ENCODE data around the gene ANKRD53. TPM values are rescaled to one million over a fixed set of nuclear protein-coding genes. Genes with fewer than 3 reads are reported as not detected.

The ANKRD53 gene
- polyA plus RNA-seq, 1 of the 3 experiments (the other 2 are of a cell fraction) = 0.58 TPM

DNA sequence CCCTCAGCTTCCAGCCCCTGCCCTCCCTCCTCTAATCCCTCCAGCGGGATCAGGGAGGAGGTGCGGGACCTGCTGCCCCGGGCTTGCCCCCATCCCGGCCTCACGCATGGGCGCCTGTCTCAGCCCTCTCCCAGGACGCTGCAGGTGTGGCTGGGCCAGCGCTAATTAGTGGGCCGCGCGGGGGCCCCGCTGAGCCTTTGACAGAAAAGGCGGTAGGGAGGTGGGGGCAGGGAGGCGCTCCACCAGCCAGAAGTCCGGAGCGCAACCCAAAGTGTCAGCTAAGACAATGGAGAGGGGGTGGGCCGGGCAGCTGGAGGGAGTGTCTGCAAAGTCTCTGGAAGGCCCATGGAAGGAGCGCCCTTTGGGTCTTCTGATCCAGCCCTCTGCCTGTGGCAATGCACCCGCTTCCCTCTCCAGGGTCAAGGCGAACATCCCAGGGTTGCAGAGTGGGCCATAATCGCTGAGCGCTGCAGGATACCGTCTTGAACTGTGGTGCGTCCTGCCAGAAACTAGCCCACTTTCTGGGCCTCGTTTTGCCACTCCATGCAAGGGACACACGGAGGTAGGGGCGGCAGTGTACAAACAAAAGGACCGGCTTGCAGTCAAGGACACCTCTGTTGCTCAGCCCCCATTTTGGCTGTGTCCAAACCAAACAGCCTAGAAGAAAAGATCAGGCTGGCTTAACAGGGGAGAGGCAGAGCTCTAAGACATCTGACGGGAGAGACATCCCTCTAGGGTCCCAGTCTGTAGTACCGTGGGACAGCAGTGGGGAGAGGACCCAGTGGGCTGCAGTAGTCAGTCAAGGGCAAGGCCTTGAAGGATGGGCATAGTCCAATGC, 39.2 kb upstream of the ANKRD53 start:
- H3K9me2 ChIP-seq = no peaks in the 10 kb centered on the region
- 95% methylated on average over 25 of the region's 30 CpGs for WGBS (ENCODE audit: low lambda C conversion rate)
- no peaks in the 10 kb centered on the region for H3K36me3 ChIP-seq (replicated peaks in 1 of 2; ENCODE audit: control insufficient read depth in 1 of 2, insufficient read depth in 2 of 2, low read length in 1 of 2)
- H3K4me3 ChIP-seq (ENCODE audit: low read depth in 2 of 2, low read length in 1 of 2) = no peak overlapping the region
- peaks cover 0 to 22% of the 10 kb centered on the region in 2 experiments; a peak in 1 of 4 replicates for H3K4me1 ChIP-seq (ENCODE audit: control insufficient read depth in 1 of 2, insufficient read depth in 2 of 2, low read depth in 1 of 2, low read length in 1 of 2)
- H3K27ac ChIP-seq (ENCODE audit: low read depth in 2 of 2, low read length in 1 of 2) = no peak overlapping the region
- ChIA-PET POLR2A (no interaction called here), CTCF (interaction anchor here (0.9 to 7.5 kb wide), 6 partner anchors 8 to 76 kb away, joined by 3 to 79 read pairs (median 13); no protein-coding TSS in a partner anchor)
- no peak overlapping the region for H3K4me2 ChIP-seq
- no peak for DNase-seq
- no peaks in the 10 kb centered on the region for H3K9me3 ChIP-seq
- H3K9ac ChIP-seq = no peak overlapping the region
- no peaks in the 10 kb centered on the region for H3K79me2 ChIP-seq (ENCODE audit: insufficient read depth)
- H3F3A ChIP-seq (replicated peaks; ENCODE audit: insufficient read depth) = no peaks in the 10 kb centered on the region
- no peaks in the 10 kb centered on the region for H4K20me1 ChIP-seq (ENCODE audit: insufficient read depth)
- no peak for TF ChIP-seq SMC3 (IDR thresholded peaks at IDR 0.05; ENCODE audit: low read depth, low read length)
- H3K27me3 ChIP-seq (ENCODE audit: insufficient read depth) = no peaks in the 10 kb centered on the region
- no peak overlapping the region for H2AFZ ChIP-seq (ENCODE audit: low read depth)

DNA sequence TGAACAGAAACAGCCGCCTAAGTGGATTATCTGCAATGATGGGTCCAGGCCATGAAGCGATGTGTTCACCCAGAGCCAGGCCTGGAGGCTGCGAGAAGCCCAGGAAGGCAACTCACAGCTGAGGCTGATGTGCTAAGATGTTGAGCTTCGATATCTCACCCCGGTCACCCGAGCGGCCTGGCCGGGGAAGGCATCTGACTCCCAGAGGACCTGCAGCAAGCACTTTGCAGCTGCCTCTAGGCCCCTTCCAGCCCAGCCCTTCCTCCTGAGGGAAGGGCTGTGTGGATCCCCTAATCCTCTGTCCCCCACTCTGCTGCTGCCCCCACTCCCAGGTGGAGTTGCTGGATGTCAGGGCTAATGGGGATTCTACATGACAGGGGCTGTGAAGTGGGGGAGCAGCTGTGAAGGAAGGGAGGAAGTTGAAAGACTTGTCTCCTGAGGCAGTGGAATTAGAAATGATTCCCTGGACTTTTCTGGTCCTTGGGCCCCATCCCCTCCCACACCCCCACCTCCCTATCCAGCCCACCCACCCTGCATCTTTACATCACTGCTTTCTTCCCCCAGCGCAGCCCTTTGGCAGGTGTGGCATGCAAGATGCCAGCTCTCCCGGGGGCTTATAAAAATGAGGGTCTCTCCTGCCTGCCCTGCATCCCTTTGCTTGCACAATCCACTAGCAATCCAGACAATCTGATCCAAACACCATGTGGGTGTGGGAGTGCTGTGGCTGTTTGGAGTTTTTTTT, 38.4 kb upstream of the ANKRD53 start:
- Histone ChIP-seq H3K27me3 (ENCODE audit: insufficient read depth) (no peaks in the 10 kb centered on the region), H4K20me1 (ENCODE audit: insufficient read depth) (no peaks in the 10 kb centered on the region), H3K36me3 (replicated peaks in 1 of 2; ENCODE audit: control insufficient read depth in 1 of 2, insufficient read depth in 2 of 2, low read length in 1 of 2) (no peaks in the 10 kb centered on the region), H2AFZ (ENCODE audit: low read depth) (no peak overlapping the region), H3K4me2 (no peak overlapping the region), H3F3A (replicated peaks; ENCODE audit: insufficient read depth) (peaks cover under 1% of the 10 kb centered on the region), H3K9ac (no peak overlapping the region), H3K9me2 (no peaks in the 10 kb centered on the region), H3K4me1 (ENCODE audit: control insufficient read depth in 1 of 2, insufficient read depth in 2 of 2, low read depth in 1 of 2, low read length in 1 of 2) (peaks cover 0 to 22% of the 10 kb centered on the region in 2 experiments; a peak in 1 of 4 replicates), H3K9me3 (no peaks in the 10 kb centered on the region), H3K4me3 (ENCODE audit: low read depth in 2 of 2, low read length in 1 of 2) (no peak overlapping the region), H3K27ac (ENCODE audit: low read depth in 2 of 2, low read length in 1 of 2) (no peak overlapping the region), H3K79me2 (ENCODE audit: insufficient read depth) (no peaks in the 10 kb centered on the region)
- TF ChIP-seq RXRA (IDR thresholded peaks at IDR 0.05; ENCODE audit: borderline replicate concordance, low read depth) (no peak), RCOR1 (IDR thresholded peaks at IDR 0.05; ENCODE audit: low read length) (no peak), FOXJ3 (CRISPR knock-in tag; IDR thresholded peaks at IDR 0.05) (no peak), JUND (IDR thresholded peaks at IDR 0.05) (no peak), SIN3A (IDR thresholded peaks at IDR 0.05; ENCODE audit: borderline replicate concordance, low read depth, low read length) (no peak), YY1 (IDR thresholded peaks at IDR 0.05; ENCODE audit: low read depth) (no peak), SMC3 (IDR thresholded peaks at IDR 0.05; ENCODE audit: low read depth, low read length) (no peak), NFIC (IDR thresholded peaks at IDR 0.05; ENCODE audit: borderline replicate concordance) (no peak)
- TF ChIP-seq, protein P1, sequence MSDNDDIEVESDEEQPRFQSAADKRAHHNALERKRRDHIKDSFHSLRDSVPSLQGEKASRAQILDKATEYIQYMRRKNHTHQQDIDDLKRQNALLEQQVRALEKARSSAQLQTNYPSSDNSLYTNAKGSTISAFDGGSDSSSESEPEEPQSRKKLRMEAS (IDR thresholded peaks at IDR 0.05; ENCODE audit: low read depth) = no peak
- TF ChIP-seq, protein P2, sequence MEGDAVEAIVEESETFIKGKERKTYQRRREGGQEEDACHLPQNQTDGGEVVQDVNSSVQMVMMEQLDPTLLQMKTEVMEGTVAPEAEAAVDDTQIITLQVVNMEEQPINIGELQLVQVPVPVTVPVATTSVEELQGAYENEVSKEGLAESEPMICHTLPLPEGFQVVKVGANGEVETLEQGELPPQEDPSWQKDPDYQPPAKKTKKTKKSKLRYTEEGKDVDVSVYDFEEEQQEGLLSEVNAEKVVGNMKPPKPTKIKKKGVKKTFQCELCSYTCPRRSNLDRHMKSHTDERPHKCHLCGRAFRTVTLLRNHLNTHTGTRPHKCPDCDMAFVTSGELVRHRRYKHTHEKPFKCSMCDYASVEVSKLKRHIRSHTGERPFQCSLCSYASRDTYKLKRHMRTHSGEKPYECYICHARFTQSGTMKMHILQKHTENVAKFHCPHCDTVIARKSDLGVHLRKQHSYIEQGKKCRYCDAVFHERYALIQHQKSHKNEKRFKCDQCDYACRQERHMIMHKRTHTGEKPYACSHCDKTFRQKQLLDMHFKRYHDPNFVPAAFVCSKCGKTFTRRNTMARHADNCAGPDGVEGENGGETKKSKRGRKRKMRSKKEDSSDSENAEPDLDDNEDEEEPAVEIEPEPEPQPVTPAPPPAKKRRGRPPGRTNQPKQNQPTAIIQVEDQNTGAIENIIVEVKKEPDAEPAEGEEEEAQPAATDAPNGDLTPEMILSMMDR (IDR thresholded peaks at IDR 0.05) = no peak
- TF ChIP-seq, protein P3, sequence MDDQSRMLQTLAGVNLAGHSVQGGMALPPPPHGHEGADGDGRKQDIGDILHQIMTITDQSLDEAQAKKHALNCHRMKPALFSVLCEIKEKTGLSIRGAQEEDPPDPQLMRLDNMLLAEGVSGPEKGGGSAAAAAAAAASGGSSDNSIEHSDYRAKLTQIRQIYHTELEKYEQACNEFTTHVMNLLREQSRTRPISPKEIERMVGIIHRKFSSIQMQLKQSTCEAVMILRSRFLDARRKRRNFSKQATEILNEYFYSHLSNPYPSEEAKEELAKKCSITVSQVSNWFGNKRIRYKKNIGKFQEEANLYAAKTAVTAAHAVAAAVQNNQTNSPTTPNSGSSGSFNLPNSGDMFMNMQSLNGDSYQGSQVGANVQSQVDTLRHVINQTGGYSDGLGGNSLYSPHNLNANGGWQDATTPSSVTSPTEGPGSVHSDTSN (IDR thresholded peaks at IDR 0.05) = no peak
- TF ChIP-seq, protein P4, sequence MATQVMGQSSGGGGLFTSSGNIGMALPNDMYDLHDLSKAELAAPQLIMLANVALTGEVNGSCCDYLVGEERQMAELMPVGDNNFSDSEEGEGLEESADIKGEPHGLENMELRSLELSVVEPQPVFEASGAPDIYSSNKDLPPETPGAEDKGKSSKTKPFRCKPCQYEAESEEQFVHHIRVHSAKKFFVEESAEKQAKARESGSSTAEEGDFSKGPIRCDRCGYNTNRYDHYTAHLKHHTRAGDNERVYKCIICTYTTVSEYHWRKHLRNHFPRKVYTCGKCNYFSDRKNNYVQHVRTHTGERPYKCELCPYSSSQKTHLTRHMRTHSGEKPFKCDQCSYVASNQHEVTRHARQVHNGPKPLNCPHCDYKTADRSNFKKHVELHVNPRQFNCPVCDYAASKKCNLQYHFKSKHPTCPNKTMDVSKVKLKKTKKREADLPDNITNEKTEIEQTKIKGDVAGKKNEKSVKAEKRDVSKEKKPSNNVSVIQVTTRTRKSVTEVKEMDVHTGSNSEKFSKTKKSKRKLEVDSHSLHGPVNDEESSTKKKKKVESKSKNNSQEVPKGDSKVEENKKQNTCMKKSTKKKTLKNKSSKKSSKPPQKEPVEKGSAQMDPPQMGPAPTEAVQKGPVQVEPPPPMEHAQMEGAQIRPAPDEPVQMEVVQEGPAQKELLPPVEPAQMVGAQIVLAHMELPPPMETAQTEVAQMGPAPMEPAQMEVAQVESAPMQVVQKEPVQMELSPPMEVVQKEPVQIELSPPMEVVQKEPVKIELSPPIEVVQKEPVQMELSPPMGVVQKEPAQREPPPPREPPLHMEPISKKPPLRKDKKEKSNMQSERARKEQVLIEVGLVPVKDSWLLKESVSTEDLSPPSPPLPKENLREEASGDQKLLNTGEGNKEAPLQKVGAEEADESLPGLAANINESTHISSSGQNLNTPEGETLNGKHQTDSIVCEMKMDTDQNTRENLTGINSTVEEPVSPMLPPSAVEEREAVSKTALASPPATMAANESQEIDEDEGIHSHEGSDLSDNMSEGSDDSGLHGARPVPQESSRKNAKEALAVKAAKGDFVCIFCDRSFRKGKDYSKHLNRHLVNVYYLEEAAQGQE (IDR thresholded peaks at IDR 0.05; ENCODE audit: low read depth, low read length) = no peak
- TF ChIP-seq, protein P5, sequence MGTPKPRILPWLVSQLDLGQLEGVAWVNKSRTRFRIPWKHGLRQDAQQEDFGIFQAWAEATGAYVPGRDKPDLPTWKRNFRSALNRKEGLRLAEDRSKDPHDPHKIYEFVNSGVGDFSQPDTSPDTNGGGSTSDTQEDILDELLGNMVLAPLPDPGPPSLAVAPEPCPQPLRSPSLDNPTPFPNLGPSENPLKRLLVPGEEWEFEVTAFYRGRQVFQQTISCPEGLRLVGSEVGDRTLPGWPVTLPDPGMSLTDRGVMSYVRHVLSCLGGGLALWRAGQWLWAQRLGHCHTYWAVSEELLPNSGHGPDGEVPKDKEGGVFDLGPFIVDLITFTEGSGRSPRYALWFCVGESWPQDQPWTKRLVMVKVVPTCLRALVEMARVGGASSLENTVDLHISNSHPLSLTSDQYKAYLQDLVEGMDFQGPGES (IDR thresholded peaks at IDR 0.05; ENCODE audit: low read depth, low read length) = no peak
- POLR2A ChIA-PET = no interaction called here
- CTCF ChIA-PET = interaction anchor here (0.9 to 8.6 kb wide), 4 partner anchors 7 to 77 kb away, joined by 3 to 127 read pairs (median 71); no protein-coding TSS in a partner anchor
- DNase-seq = no peak
- WGBS (ENCODE audit: low lambda C conversion rate) = 88% methylated on average over 4 of the region's 10 CpGs
